ENCODE measurements around the gene TAS1R3.

TAS1R3 gene

GRCh38 chr1:1295154-1295923 is 35.7 kb upstream of the TAS1R3 start:
- DNase-seq (ENCODE audit: low spot score): no peak

GRCh38 chr1:1296070-1297061 is 34.7 kb upstream of the TAS1R3 start:
- no peak for DNase-seq (ENCODE audit: low spot score)

- DNase-seq (ENCODE audit: low spot score): no peak
Measured at GRCh38 chr1:1297802-1298424, 33.2 kb upstream of the TAS1R3 start.

GRCh38 chr1:1298861-1299685 is 32.0 kb upstream of the TAS1R3 start:
- peak; percentile 61 for DNase-seq (ENCODE audit: low spot score)

- peak; percentile 34 for DNase-seq (ENCODE audit: low spot score)
Measured at GRCh38 chr1:1299686-1300351, 31.3 kb upstream of the TAS1R3 start.

GRCh38 chr1:1300352-1300739 is 30.7 kb upstream of the TAS1R3 start:
- DNase-seq (ENCODE audit: low spot score): no peak

- DNase-seq (ENCODE audit: low spot score): no peak
Measured at GRCh38 chr1:1302006-1302430, 29.1 kb upstream of the TAS1R3 start.

GRCh38 chr1:1302951-1303509 is 28.1 kb upstream of the TAS1R3 start:
- peak; percentile 28 for DNase-seq (ENCODE audit: low spot score)

- peak; percentile 31 for DNase-seq (ENCODE audit: low spot score)
Measured at GRCh38 chr1:1303736-1304135, 27.3 kb upstream of the TAS1R3 start.

GRCh38 chr1:1304331-1305299 is 26.5 kb upstream of the TAS1R3 start:
- peak; percentile 92 for DNase-seq (ENCODE audit: low spot score)

- peak; percentile 42 for DNase-seq (ENCODE audit: low spot score)
Measured at GRCh38 chr1:1305300-1306069, 25.6 kb upstream of the TAS1R3 start.

- peak; percentile 50 for DNase-seq (ENCODE audit: low spot score)
Measured at GRCh38 chr1:1306070-1306660, 24.9 kb upstream of the TAS1R3 start.

- peak; percentile 26 for DNase-seq (ENCODE audit: low spot score)
Measured at GRCh38 chr1:1306661-1307260, 24.3 kb upstream of the TAS1R3 start.

GRCh38 chr1:1307261-1307922 is 23.7 kb upstream of the TAS1R3 start:
- DNase-seq (ENCODE audit: low spot score): peak; percentile 19

- DNase-seq (ENCODE audit: low spot score): peak; percentile 84
Measured at GRCh38 chr1:1307923-1308755, 22.9 kb upstream of the TAS1R3 start, which contains the start of the genes ACAP3 and PUSL1. Gene ACAP3 (minus strand): TSS chr1:1307930. CDS start chr1:1307815, 115 bp downstream. Gene PUSL1 (plus strand): TSS chr1:1308597. CDS start chr1:1308644, 47 bp downstream.

- no peak for DNase-seq (ENCODE audit: low spot score)
Measured at GRCh38 chr1:1308756-1309250, 22.3 kb upstream of the TAS1R3 start.
